Fibroblast of pulmonary artery (primary cell): ENCODE results near the gene FAM177B.
"Not testable (repeated sequence)": the region's sequence is repeated elsewhere in the genome, so short reads cannot be mapped to it uniquely, and the experiment has no call there.

Source experiments
- DNase-seq: peaks from one replicate; pipeline ENCODE4 v3.0.0-alpha.2; 2010; ENCODE audit warnings: low read depth
- H3K4me3 ChIP-seq: replicated peaks from 2 replicates; pipeline ENCODE4 v1.5.1; 2011; ENCODE audit warnings: low read depth, mild to moderate bottlenecking, control low read depth, low read length, moderate library complexity
- CTCF ChIP-seq: IDR thresholded peaks from 2 replicates; pipeline ENCODE4 v1.5.1; 2011; ENCODE audit warnings: mild to moderate bottlenecking, control low read depth, low read length, inconsistent platforms; ENCODE audit errors: missing control alignments

Gene FAM177B

GRCh38 chr1:222739929-222740328 is 2.9 kb downstream of the FAM177B start:
- H3K4me3 ChIP-seq, result no peak overlapping the region
- TF ChIP-seq CTCF, result no peak
- DNase-seq, result no peak

GRCh38 chr1:222741630-222742457 is 4.8 kb downstream of the FAM177B start:
- not testable (repeated sequence) for DNase-seq, H3K4me3 ChIP-seq

GRCh38 chr1:222749927-222750326 is 12.9 kb downstream of the FAM177B start:
- no peak for TF ChIP-seq CTCF

GRCh38 chr1:222750651-222751050 is 13.6 kb downstream of the FAM177B start:
- TF ChIP-seq CTCF, result no peak
- no peak for DNase-seq
- no peak overlapping the region for H3K4me3 ChIP-seq

More at GRCh38 chr1:222749927-222750326, 12.9 kb downstream of the FAM177B start:
- no peak for DNase-seq
- H3K4me3 ChIP-seq, result no peak overlapping the region

- no peak for DNase-seq
- no peak for TF ChIP-seq CTCF
- H3K4me3 ChIP-seq, result no peak overlapping the region
Measured at GRCh38 chr1:222751255-222751654, 14.3 kb downstream of the FAM177B start.

GRCh38 chr1:222754366-222755139 is 17.6 kb downstream of the FAM177B start:
- H3K4me3 ChIP-seq, result no peak overlapping the region
- DNase-seq, result peak; percentile 94
- TF ChIP-seq CTCF, result no peak

- DNase-seq, result peak; percentile 19
- no peak overlapping the region for H3K4me3 ChIP-seq
- no peak for TF ChIP-seq CTCF
Measured at GRCh38 chr1:222757646-222758268, 20.8 kb downstream of the FAM177B start.
